ENCODE data around the gene IL1RAPL1. TPM values are rescaled to one million over a fixed set of nuclear protein-coding genes. Genes with fewer than 3 reads are reported as not detected.

The IL1RAPL1 gene
- total RNA-seq, 5 donors from 2014 or later (not counting 1 experiment from before 2014, with no cell fraction given) = not detected

GRCh38 chrX:29992083-29992482 lies 1404.8 kb downstream of the IL1RAPL1 start:
- no peaks in the 10 kb centered on the region for H3K36me3 ChIP-seq (ENCODE audit: control insufficient read depth in 2 of 2, extremely low read depth in 1 of 2, insufficient read depth in 1 of 2, low read length in 1 of 2)
- DNase-seq = no peak
- no peaks in the 10 kb centered on the region for H3K4me1 ChIP-seq (ENCODE audit: control insufficient read depth in 1 of 2, extremely low read depth in 1 of 2, insufficient read depth in 2 of 2, low read length in 2 of 2)
- no peak overlapping the region for H3K4me3 ChIP-seq (ENCODE audit: control insufficient read depth in 1 of 2, extremely low read depth in 1 of 2, low read length in 1 of 2)
- H3K27me3 ChIP-seq (replicated peaks in 1 of 2; ENCODE audit: control insufficient read depth in 2 of 2, extremely low read depth in 1 of 2, insufficient read depth in 2 of 2, low read length in 1 of 2) = no peaks in the 10 kb centered on the region
- no peaks in the 10 kb centered on the region for H3K36me3 Mint-ChIP-seq
- POLR2A ChIA-PET = no interaction called here
- H3K4me3 Mint-ChIP-seq = no peak overlapping the region
- WGBS (ENCODE audit: insufficient coverage) = no CpG with 5 or more reads among the region's 3 CpGs
- H3K9me3 Mint-ChIP-seq = peaks cover 0 to 3% (median 0%) of the 10 kb centered on the region in 3 donors
- no peak overlapping the region for H3K27ac Mint-ChIP-seq
- H3K9me3 ChIP-seq = no peaks in the 10 kb centered on the region
- CTCF ChIA-PET = no interaction called here
- no peak overlapping the region for H3K27ac ChIP-seq (ENCODE audit: low read length)
- H3K4me1 Mint-ChIP-seq = no peaks in the 10 kb centered on the region
- H3K27me3 Mint-ChIP-seq = peaks cover 0 to 3% of the 10 kb centered on the region in 2 donors
- ATAC-seq (replicated peaks in 1 of 4) = no peak

GRCh38 chrX:30005813-30006212 lies 1418.6 kb downstream of the IL1RAPL1 start:
- Histone ChIP-seq H3K27me3 (replicated peaks in 1 of 2; ENCODE audit: control insufficient read depth in 2 of 2, extremely low read depth in 1 of 2, insufficient read depth in 2 of 2, low read length in 1 of 2) (no peaks in the 10 kb centered on the region), H3K4me3 (ENCODE audit: control insufficient read depth in 1 of 2, extremely low read depth in 1 of 2, low read length in 1 of 2) (no peak overlapping the region), H3K4me1 (ENCODE audit: control insufficient read depth in 1 of 2, extremely low read depth in 1 of 2, insufficient read depth in 2 of 2, low read length in 2 of 2) (no peaks in the 10 kb centered on the region), H3K9me3 (no peaks in the 10 kb centered on the region), H3K36me3 (ENCODE audit: control insufficient read depth in 2 of 2, extremely low read depth in 1 of 2, insufficient read depth in 1 of 2, low read length in 1 of 2) (no peaks in the 10 kb centered on the region), H3K27ac (ENCODE audit: low read length) (no peak overlapping the region)
- Mint-ChIP-seq H3K4me1 (no peaks in the 10 kb centered on the region), H3K27me3 (peaks cover 0 to 14% of the 10 kb centered on the region in 2 donors), H3K27ac (no peak overlapping the region), H3K4me3 (no peak overlapping the region), H3K36me3 (no peaks in the 10 kb centered on the region), H3K9me3 (peaks cover 0 to 8% (median 0%) of the 10 kb centered on the region in 3 donors)
- ChIA-PET POLR2A (no interaction called here), CTCF (no interaction called here)
- ATAC-seq (replicated peaks in 1 of 4) = no peak
- DNase-seq = no peak
- whole genome bisulfite sequencing (ENCODE audit: insufficient coverage) = no CpG with 5 or more reads among the region's 1 CpG

All from T-cell (primary cell).